CD4-positive, alpha-beta T cell treated with Interleukin-6 at 100 ng/mL for 8 hours (primary cell): Measurements from ENCODE around the gene ZNF587B.
"Not testable (repeated sequence)": the region's sequence is repeated elsewhere in the genome, so short reads cannot be mapped to it uniquely, and the experiment has no call there.

Experiments used
- DNase-seq: peaks from one replicate; pipeline ENCODE4 v3.0.0-alpha.2; 2020; ENCODE audit warnings: mixed read lengths, low spot score

Gene ZNF587B

GRCh38 chr19:57872450-57872849, 42.4 kb downstream of the ZNF587B start:
- DNase-seq, result no peak

GRCh38 chr19:57873883-57874799, 44.0 kb downstream of the ZNF587B start:
- not testable (repeated sequence) for DNase-seq

GRCh38 chr19:57886046-57886445, 55.9 kb downstream of the ZNF587B start:
- DNase-seq, result no peak

GRCh38 chr19:57887195-57887941, 57.3 kb downstream of the ZNF587B start:
- DNase-seq, result no peak

- DNase-seq, result no peak
These were observed 58.0 kb downstream of the ZNF587B start for GRCh38 chr19:57888107-57888559.

GRCh38 chr19:57888560-57889231, 58.6 kb downstream of the ZNF587B start, which contains the start of gene ZNF814:
TSS of gene ZNF814 (minus strand) at chr19:57889037. CDS start at chr19:57888802, 235 bp downstream.
- peak; percentile 70 for DNase-seq

- DNase-seq, result not testable (repeated sequence)
These were observed 60.6 kb downstream of the ZNF587B start for GRCh38 chr19:57890706-57891105.
